Measurements from ENCODE around the gene RNF125. TPM values are rescaled to one million over a fixed set of nuclear protein-coding genes. Genes with fewer than 3 reads are reported as not detected.
"Not testable (repeated sequence)": the region's sequence is repeated elsewhere in the genome, so short reads cannot be mapped to it uniquely, and the experiment has no call there.

Gene RNF125
- total RNA-seq, 1 donor from 2014 or later, result 4.3 TPM

DNA sequence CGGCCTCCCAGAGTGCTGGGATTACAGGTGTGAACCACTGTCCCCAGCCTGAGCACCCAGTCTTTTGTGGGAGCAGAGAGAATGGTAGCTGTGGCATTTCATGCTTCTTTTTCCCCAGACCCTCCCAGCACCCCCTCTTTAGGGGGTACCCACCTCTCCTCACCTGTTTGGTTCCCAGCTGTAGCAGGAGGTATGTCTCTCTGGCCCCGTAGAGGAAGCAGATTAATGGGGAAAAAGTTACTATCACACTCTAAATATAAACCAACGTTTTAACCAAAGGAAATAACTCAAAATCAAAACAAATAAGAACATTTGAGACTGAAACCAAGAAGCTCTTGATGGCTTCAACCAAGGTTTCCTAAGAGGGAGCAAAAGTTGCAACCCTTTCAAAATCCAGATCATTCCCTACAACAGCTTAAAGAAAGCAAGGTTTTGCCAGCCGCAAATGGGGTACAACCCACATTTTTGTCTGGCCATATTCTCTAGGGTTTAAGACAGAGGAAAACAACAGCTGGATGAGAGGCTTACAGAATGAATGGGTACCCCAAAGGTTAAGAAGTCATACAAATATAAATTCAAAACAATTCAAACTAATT is 8.0 kb downstream of the RNF125 start:
- no peak for DNase-seq

DNA sequence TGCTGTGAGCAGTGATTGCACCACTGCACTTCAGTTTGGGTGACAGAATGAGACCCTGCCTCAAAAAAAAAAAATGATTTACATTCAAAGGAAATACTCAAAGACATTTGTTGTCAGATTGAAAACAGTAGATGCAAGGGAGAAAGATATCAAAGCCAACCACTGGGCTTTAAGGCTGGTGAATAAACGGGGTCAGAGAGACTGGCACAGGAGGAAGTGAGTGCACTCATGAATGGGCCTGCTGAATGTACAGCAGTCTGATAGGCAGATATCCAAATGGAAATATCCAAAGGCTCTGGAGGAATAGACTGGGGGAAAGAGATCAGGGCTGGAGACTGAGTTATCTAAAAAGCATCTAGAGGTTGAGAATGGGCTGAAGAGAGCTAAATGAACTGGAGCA is 10.9 kb downstream of the RNF125 start:
- DNase-seq, result no peak

GRCh38 chr18:32032609-32033008 is 14.0 kb downstream of the RNF125 start:
- no peak for DNase-seq

GRCh38 chr18:32036506-32037180 is 18.0 kb downstream of the RNF125 start:
- DNase-seq, result no peak

DNA sequence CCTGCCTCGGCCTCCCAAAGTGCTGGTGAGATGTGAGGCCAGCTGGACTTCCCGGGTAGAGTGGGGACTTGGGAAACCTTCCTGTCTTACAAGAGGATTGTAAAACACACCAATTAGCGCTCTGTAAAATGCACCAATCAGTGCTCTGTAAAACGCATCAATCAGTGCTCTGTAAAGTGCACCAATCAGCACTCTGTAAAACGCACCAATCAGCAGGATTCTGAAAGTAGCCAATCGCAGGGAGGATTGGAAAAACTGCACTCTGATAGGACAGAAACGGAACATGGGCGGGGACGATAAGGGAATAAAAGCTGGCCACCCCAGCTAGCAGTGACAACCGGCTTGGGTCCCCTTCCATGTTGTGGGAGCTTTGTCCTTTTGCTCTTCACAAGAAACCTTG is 19.0 kb downstream of the RNF125 start:
- DNase-seq, result no peak

DNA sequence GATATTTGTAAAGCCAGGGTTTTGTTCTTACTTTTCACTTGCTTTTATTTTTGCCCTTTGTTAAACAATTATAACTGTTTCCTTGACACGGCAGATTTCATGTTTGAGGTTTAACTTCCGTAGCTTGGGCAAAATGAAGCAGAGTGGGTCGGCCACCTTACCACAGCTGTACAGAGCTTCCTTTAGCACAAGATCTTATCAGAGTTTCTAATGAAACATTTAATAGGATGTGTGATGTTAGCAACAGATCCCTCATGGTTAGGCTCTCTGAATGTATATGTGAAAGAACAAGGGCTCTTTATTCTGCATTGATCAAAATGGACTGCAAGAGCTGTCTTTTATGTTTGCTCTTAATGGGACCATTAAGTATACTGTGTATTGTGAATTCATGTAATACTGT is 22.3 kb downstream of the RNF125 start:
- DNase-seq, result peak; percentile 4

DNA sequence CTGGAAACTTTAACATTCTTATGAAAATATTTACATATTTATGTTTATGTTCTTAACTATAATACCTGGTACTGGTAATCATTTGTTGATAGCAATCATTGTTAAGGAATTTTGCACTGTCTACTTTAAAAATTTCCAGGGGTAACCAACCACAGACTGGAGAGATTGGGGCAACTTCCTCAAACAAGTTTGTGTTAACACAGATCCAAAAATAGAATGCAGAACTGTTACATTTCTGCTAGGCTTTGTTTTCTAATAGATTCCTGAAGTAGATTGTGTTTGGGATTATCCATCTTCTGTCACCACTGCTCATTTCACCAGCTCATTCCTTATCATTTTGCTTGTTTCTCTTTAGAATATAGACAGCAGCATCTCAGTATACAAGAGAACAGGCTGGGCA is 23.7 kb downstream of the RNF125 start:
- no peak for DNase-seq

DNA sequence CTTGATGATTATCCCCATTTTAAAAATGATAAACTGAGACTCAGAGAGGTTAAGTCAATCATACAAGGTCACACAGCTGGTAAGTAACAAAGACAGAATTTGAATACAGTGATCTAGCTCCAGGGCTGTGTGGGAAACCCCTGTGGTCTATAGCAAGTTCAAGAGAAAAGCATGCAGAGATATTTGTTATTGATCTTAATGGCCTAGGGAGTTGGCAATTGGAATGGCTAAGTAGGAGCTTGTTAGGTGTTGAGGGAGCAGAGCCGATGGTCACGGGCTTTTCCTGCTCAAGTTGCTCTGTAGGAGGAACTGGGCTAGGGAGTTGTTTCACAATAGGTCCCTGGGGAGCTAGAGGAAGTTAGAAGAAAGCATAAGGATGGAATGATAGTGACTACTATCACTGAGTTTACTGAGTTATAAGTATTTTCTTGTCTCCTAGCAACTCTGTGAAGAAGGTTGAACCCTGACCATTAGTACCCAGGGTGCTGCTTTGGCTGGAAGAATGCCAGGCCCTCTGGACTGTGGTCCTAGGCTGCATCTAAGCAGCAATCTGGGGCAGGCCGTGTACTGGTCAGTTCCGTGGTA is 30.0 kb downstream of the RNF125 start:
- peak; percentile 8 for DNase-seq

DNA sequence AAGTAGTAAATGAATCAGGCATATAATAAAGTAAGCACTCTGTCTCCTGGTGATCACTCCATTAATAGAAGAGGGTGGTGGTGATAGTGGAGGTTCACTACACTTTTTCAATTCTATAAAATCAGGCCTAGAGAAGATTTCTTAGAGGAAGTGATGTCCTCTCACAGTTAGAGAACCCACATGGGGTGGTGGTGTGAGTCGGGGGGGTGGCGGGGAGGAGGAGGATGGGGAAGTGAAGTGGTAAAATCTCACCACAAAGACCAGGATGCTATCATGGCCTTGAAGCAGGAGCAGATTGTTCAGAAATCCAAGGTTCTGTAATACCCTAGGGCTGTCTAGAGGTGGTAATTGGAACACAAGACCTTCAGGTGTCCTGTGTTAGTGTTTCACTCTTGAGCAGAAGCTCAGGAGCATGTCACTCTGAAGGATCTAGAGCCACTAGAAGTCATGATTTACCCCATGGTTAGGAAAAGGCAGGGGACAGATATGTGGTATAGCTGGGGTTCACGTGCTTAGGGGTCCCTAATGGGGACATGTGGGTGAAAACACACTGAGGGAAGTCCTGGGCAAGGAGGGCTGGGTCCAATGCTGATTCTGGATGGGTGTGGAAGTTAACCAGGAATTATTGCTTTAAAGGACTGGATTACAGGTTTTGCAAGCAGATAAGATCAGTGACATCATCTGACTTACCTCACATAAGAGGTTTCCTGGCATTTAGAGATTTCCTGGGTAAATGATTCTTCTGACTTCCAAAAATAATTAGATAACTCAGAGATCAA is 31.0 kb downstream of the RNF125 start:
- peak; percentile 7 for DNase-seq

DNA sequence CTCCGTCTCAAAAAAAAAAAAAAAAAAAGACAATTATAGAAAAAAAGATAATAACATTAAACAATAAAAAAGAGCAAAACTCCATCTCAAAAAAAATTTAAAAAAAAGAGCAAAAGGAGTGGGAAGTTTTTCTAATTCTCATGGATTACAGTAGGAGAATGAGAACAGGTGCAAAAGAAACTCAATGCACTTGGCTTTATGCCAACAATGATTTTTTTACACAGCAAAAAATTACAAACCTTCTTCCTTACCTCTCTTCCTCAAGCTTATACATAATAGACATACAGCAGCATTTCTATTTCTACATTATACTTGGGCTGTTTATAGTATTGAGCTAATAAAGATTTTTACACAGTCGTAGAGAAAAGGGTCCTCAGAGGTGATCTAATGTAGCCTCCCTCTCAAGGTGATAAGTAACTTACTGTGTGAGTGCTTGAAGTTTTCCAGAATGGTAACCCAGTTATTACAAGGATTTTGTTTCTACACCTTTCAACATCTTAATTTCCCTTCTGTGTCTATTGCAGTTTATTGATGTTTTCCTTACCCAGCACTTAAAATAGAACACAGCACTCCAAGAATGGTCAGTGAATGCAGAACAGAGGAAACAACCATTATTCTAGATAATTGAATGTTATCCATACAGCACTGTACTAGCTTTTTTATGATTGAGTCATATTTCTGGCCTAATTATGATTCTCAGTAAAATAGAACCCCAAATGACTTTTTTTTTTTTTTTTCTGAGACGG is 38.2 kb downstream of the RNF125 start:
- DNase-seq, result no peak

DNA sequence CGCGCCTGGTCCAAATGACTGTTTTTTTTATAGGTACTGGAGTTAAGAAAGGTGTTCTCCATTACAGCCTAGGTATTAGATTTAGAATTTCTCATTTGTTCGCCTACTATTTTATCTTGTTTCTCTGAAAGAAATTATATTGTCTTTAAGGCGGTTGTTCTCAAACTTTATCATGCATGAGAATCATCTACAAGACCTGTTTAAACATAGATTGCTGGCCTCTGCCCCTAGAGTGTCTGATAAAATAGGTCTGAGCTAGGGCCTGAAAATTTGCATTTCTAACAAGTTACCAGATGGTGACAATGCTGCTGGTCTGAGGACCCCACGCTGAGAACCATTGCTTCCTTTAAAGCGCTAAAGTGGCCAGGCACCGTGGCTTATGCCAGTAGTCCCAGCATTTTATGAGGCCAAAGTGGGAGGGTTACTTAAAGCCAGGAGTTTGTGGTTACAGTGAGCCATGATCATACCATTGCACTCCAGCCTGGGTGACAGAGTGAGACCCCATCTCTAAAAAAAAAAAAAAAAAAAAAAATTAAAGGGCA is 39.1 kb downstream of the RNF125 start:
- no peak for DNase-seq

DNA sequence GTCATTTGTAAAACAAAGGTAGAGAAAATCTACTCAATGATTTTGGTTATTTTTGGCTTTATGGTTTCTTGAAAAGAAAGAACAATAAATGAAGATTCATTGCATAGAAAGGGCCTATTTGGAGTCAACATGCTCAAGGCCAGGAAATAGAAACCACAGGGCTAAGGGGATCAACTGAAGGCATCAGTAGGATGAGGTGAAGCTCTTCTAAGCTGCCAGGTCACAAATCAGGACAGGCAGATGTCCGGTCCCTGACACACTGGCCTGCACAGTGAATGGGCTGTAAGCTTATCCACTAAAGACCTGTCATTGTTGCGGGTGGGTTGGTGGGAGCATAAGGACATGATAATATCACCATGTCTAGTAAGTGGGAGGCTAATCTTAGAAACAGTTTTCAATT is 41.4 kb downstream of the RNF125 start:
- no peak for DNase-seq

DNA sequence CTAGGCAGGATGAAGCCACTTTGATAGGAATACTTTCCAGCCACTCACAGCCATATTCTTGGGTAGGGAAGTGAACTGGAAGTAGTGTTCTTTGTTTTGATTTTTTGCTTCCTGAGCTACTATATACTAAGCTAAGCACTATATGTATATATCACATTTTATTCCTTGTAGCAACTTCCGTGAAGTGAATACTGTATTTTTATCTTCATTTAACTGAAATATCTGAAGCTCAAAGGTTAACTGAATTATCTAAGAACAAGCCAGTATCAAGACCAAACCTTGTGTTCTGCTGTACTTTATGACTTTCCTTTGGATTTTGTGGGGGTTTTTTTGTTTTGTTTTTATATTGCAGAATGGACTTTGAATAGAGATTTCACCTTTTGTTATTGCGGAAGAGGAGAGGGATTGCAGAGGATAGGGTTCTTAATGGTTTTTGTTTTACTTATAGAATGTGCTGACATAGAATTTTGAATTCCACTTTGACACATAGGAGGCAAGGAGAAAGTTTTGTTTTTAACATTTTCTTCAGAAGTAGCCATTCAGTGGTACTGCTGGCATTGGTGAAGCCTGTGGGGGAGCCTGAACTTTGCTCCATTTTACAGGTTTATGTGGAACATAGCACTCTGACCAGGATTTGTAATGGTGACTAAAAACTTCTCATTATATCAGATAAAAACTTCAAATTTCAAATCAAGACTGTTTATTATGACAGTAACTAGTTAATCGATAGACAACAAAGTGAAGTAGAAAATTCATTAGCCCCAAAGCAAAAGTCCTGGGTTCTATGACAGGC is 48.9 kb downstream of the RNF125 start:
- DNase-seq, result no peak

GRCh38 chr18:32072321-32072720 is 53.7 kb downstream of the RNF125 start:
- peak; percentile 45 for DNase-seq

GRCh38 chr18:32074206-32074605 is 55.6 kb downstream of the RNF125 start:
- no peak for DNase-seq

DNA sequence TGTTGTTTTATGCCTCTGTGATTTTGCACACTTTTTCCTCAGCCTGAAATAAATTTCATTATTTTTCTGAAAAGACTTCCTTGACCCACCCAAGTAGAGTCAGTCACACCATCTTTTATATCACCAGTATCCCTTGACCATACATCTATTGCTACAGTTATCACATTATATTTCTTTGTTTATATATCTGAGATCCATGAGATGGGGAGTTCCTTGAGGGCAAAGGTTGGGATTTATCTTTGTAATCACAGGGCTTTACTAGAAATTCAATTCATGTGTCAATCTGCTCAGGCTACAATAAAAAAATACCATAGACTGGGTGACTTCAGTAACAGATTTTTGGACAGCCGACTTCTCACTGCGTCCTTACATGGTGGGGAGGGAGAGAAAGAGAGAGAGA is 60.2 kb downstream of the RNF125 start:
- DNase-seq, result no peak

DNA sequence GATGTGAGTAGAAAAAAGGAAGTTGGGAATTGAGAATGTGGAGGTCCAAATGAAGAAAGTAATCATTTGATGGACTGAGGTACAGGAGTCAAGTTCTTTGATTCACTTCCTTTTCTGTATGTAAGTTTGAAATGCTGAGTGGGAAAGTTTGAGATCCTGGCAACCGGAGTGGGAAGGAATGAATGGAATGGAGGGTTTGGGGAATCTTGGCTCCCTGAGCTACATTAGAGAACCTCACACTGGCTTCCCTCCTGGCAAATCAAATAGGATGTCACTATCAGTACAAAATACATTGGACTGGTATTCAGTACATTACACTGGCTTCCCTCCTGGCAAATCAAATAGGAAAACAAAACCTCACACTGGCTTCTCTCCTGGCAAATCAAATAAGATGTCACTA is 63.3 kb downstream of the RNF125 start:
- DNase-seq, result no peak

GRCh38 chr18:32083781-32084180 is 65.2 kb downstream of the RNF125 start:
- DNase-seq, result no peak

- no peak for DNase-seq
Observed at GRCh38 chr18:32086881-32087280, 68.3 kb downstream of the RNF125 start.

DNA sequence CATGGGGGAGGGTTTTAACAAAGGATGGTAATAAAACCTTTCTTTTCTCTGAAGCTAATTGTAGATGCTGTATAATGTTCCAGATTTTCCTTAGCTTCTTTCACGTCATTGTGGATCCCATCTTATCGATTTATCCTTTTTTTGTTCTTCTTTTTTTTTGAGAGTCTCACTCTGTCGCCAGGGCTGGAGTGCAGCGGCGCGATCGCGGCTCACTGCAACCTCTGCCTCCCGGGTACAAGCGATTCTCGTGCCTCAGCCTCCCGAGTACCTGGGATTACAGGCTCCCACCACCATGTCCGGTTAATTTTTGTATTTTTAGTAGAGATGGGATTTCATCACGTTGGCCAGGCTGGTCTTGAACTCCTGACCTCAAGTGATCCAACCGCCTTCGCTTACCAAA is 72.2 kb downstream of the RNF125 start:
- not testable (repeated sequence) for DNase-seq

DNA sequence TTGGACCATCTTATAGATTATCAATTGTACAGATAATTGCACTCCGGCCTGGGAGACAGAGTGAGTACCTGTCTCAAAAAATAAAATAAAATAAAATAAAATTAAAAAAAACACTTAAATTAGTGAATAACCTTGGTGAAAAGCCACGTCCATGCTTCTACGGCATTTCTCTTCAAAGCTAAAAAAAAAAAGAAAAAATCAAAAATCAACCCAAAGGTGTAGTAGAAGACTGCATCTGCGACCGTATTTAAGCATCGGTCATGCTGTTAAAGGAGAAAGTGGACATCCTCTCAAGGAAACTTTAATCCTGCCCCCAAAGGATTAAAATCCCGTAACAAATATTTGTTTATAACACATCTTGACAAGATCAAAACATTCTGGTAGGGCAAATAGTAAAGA is 72.7 kb downstream of the RNF125 start:
- no peak for DNase-seq
